ENCODE results near the gene KRI1.

- TF ChIP-seq CTCF (IDR thresholded peaks at IDR 0.05; ENCODE audit: insufficient read depth, low read length, poor library complexity, severe bottlenecking) (no peak), EZH2phosphoT487 (conservative IDR thresholded peaks at IDR 0.05; ENCODE audit: low read length) (no peak)
These were observed 16.3 kb upstream of the KRI1 start for GRCh38 chr19:10582091-10582490.
